Testis (tissue), 3 donors: Measurements from ENCODE around the gene RAG2. TPM values are rescaled to one million over a fixed set of nuclear protein-coding genes. Genes with fewer than 3 reads are reported as not detected.
"Not testable (repeated sequence)": the region's sequence is repeated elsewhere in the genome, so short reads cannot be mapped to it uniquely, and the experiment has no call there.

Experiments
- DNase-seq: peaks from one replicate; pipeline ENCODE4 v3.0.0-alpha.2; 2019
- H3K27ac ChIP-seq, 2 donors: fragments of 200-600 bp; sonication (generic); one replicate each; pipeline ENCODE4 v1.5.1; 2019
- H3K27me3 ChIP-seq: fragments of 200-600 bp; sonication (generic); one replicate; pipeline ENCODE4 v1.5.1; 2019
- H3K36me3 ChIP-seq: fragments of 200-600 bp; sonication (generic); one replicate; pipeline ENCODE4 v1.5.1; 2017; ENCODE audit warnings: low read depth; ENCODE audit errors: missing control alignments
- H3K4me1 ChIP-seq: fragments of 200-600 bp; sonication (generic); one replicate; pipeline ENCODE4 v1.5.1; 2019
- H3K4me3 ChIP-seq, 2 donors: fragments of 200-600 bp; sonication (generic); one replicate each; pipeline ENCODE4 v1.5.1; 2017 to 2019
- H3K9me3 ChIP-seq: fragments of 200-600 bp; sonication (generic); one replicate; pipeline ENCODE4 v1.5.1; 2017
- POLR2A ChIP-seq: fragments of 450-650 bp; IDR thresholded peaks from one replicate; pipeline ENCODE4 v1.6.1; 2017; ENCODE audit warnings: antibody characterized with exemption, mild to moderate bottlenecking, moderate library complexity
- WGBS, 2 donors: methylation state at CpG; one replicate each; pipeline ENCODE4 v1.1.5; 2018; 5-methylcytosine and 5-hydroxymethylcytosine counted together
- intact Hi-C: fragments of 100-400 bp; cut with DNase I; formaldehyde crosslinking; loops from one replicate; pipeline ENCODE4 v1.15.1; 2023; ENCODE audit warnings: low total_unique reads
- polyA plus RNA-seq: library from polyadenylated mRNA; stranded (reverse); fragments of 350-450 nt; fragmentation: Illumina TruSeq; extraction: RNeasy Lipid Tissue Mini Kit (QIAGEN cat#74804); gene quantifications from one replicate; pipeline ENCODE4 v1.2.3, GENCODE V29; 2014; ENCODE audit warnings: low read depth, low replicate concordance; ENCODE audit not compliant: insufficient read depth
- total RNA-seq, 2 donors: library from RNA; depleted of rRNA; stranded (reverse); fragments of >200 nt; gene quantifications; one replicate each; pipeline ENCODE4 v1.2.3, GENCODE V29; 2016
- TF ChIP-seq, protein P1 (sequence below), 3 experiments: fragments of 450-650 bp in 2 of 3; fragments of 200-600 bp in 1 of 3; sonication (generic) in 1 of 3; IDR thresholded peaks; one replicate each; pipeline ENCODE4 v1.5.1; 2016 to 2019; ENCODE audit warnings: antibody characterized with exemption in 3 of 3, mild to moderate bottlenecking in 2 of 3, moderate library complexity in 1 of 3

The RAG2 gene
- total and polyA plus RNA-seq, 3 donors from 2014 or later, result 0.25 to 2.9 (median 0.94) TPM

GRCh38 chr11:36565031-36565610, 32.9 kb downstream of the RAG2 start:
- intact Hi-C loops, result loop anchor here (10.0 kb wide), 1 partner anchor 100 kb away; no protein-coding TSS in a partner anchor

DNA sequence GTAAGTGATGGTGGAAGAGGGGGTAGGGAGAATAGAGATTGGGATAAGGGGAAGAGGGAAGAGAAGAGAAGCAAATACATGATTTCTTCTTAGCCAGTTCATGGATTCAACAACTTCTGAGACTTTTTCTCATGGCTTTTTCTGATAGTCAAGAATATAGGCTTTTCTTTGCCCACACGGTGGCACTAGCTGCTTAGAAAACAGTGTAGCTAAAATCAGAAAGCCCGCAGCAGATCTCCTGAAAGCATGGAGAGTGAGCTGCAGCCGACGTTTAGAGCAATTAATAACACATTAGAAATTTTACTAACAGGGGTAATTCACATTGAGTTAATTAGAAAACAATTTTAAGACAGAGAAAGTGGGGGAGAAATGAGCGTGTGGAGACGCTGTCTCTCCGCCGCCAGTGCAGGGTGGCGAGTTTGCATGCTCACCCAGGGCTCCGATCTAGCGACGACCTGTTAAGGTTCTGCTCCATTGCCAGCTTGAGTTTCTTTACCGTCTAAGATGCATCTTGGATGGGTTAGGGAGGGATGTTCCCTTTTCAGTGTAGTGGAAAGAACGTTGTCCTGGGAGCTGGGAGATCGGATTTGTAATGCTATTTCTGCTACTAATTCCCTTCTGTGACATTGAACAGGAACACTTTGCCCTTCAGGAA, 33.5 kb downstream of the RAG2 start:
- H3K27ac ChIP-seq, result no peak overlapping the region
- intact Hi-C loops, result loop anchor here (10.0 kb wide), 1 partner anchor 100 kb away; no protein-coding TSS in a partner anchor
- H3K36me3 ChIP-seq, result no peaks in the 10 kb centered on the region
- H3K27me3 ChIP-seq, result no peaks in the 10 kb centered on the region
- no peak overlapping the region for H3K4me3 ChIP-seq
- peaks cover 3% of the 10 kb centered on the region for H3K4me1 ChIP-seq
- WGBS, 2 donors, result 11 to 33% methylated on average over 15 of the region's 15 CpGs
- TF ChIP-seq, protein P1, sequence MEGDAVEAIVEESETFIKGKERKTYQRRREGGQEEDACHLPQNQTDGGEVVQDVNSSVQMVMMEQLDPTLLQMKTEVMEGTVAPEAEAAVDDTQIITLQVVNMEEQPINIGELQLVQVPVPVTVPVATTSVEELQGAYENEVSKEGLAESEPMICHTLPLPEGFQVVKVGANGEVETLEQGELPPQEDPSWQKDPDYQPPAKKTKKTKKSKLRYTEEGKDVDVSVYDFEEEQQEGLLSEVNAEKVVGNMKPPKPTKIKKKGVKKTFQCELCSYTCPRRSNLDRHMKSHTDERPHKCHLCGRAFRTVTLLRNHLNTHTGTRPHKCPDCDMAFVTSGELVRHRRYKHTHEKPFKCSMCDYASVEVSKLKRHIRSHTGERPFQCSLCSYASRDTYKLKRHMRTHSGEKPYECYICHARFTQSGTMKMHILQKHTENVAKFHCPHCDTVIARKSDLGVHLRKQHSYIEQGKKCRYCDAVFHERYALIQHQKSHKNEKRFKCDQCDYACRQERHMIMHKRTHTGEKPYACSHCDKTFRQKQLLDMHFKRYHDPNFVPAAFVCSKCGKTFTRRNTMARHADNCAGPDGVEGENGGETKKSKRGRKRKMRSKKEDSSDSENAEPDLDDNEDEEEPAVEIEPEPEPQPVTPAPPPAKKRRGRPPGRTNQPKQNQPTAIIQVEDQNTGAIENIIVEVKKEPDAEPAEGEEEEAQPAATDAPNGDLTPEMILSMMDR (IDR thresholded peaks at IDR 0.05), result peak; percentile 37 to 64 (median 44)
- no peak for TF ChIP-seq POLR2A
- no peaks in the 10 kb centered on the region for H3K9me3 ChIP-seq
- peak; percentile 74 for DNase-seq

More at GRCh38 chr11:36565031-36565610, 32.9 kb downstream of the RAG2 start:
- H3K36me3 ChIP-seq, result no peaks in the 10 kb centered on the region
- 41 to 63% methylated on average over 6 of the region's 6 CpGs for WGBS, 2 donors
- DNase-seq, result no peak
- TF ChIP-seq, protein P1 (IDR thresholded peaks at IDR 0.05), result no peak
- TF ChIP-seq POLR2A, result no peak
- no peak overlapping the region for H3K4me3 ChIP-seq
- H3K27me3 ChIP-seq, result no peaks in the 10 kb centered on the region
- H3K4me1 ChIP-seq, result peaks cover 3% of the 10 kb centered on the region
- H3K9me3 ChIP-seq, result no peaks in the 10 kb centered on the region
- no peak overlapping the region for H3K27ac ChIP-seq

DNA sequence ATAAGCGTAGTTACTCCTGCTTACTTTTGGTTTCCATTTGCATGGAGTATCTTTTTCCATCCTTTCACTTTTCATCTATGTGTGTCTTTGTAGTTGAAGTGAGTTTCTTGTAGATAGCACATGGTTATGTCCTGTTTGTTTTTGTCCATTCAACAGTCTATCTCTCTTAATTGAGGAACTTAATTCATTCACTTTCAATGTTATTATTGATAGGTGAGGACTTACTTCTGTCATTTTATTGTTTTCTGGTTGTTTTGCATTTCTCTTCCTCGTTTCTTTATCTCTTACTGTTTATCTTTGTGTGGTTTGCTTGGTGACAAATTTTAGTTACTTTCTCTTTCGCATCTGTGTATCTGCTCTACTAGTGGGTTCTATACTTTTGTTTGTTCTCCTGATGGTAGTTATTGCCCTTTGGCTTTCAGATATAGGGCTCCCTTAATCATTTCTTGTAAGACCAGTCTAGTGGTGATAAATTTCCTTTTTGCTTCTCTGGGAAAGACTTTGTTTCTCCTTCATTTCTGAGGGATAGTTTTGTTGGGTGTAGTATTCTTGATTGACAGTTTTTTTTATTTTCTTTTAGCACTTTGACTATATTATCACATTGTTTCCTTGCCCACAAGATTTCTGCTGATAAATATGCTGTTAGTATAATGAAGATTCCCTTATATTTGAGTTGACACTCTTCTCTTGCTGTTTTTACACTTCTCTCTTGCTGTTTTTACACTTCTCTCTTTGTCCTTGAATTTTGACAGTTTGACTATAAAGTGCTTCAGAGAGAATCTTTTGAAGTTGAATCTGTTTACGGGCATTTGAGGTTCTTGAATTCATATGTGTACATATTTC, 39.2 kb downstream of the RAG2 start:
- no peak for TF ChIP-seq POLR2A
- TF ChIP-seq, protein P1 (IDR thresholded peaks at IDR 0.05), result no peak
- Histone ChIP-seq H3K36me3 (no peaks in the 10 kb centered on the region), H3K27ac (no peak overlapping the region), H3K4me3 (no peak overlapping the region), H3K4me1 (no peaks in the 10 kb centered on the region), H3K27me3 (no peaks in the 10 kb centered on the region), H3K9me3 (no peaks in the 10 kb centered on the region)
- DNase-seq, result no peak
- WGBS, 2 donors, result 71 to 87% methylated on average over 4 of the region's 4 CpGs
- intact Hi-C loops, result no loop called here

DNA sequence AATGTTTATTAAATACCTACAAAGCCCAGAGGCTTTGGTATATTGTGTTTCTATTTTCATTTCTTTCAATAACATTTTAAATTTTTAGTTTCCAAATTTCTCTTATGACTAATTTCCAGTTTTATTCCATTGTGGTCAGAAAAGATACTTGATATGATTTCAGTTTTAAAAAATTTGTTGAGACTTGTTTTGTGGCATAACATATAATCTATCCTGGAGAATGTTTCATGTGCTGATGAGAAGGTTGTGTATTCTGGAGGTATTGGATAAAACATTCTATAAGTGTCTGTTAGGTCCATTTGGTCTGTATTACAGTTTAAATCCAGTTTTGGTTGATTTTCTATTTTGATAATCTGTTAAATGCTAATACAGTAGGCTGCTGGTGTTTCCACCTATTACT, 40.0 kb downstream of the RAG2 start:
- intact Hi-C loops, result no loop called here
- H3K36me3 ChIP-seq, result no peaks in the 10 kb centered on the region
- no peak overlapping the region for H3K4me3 ChIP-seq
- no peaks in the 10 kb centered on the region for H3K4me1 ChIP-seq
- DNase-seq, result no peak
- TF ChIP-seq POLR2A, result no peak
- TF ChIP-seq, protein P1 (IDR thresholded peaks at IDR 0.05), result no peak
- H3K9me3 ChIP-seq, result no peaks in the 10 kb centered on the region
- H3K27me3 ChIP-seq, result no peaks in the 10 kb centered on the region
- H3K27ac ChIP-seq, result no peak overlapping the region

- H3K36me3 ChIP-seq, H3K4me3 ChIP-seq, intact Hi-C loops, H3K9me3 ChIP-seq, H3K27ac ChIP-seq, DNase-seq, H3K4me1 ChIP-seq, H3K27me3 ChIP-seq: not testable (repeated sequence)
- 85 to 98% methylated on average over 7 to 17 of the region's 17 CpGs for WGBS, 2 donors
These were observed 40.6 kb downstream of the RAG2 start for GRCh38 chr11:36557390-36557789.
